ENCODE measurements around the gene LTA4H. TPM values are rescaled to one million over a fixed set of nuclear protein-coding genes. Genes with fewer than 3 reads are reported as not detected.

Gene LTA4H
- total RNA-seq, 1 donor from 2014 or later = 67.6 TPM

GRCh38 chr12:95962222-95962621, 73.2 kb downstream of the LTA4H start:
- FAIRE-seq (no peak), DNase-seq (ENCODE audit: low read depth) (no peak)
- Mint-ChIP-seq H3K36me3 (ENCODE audit: low read depth, unreplicated experiment) (peaks cover 2% of the 10 kb centered on the region), H3K9me3 (ENCODE audit: unreplicated experiment) (no peaks in the 10 kb centered on the region), H3K27me3 (ENCODE audit: low read depth, unreplicated experiment) (peaks cover 5% of the 10 kb centered on the region), H3K27ac (ENCODE audit: unreplicated experiment) (no peak overlapping the region), H3K4me3 (ENCODE audit: unreplicated experiment) (no peak overlapping the region), H3K4me1 (ENCODE audit: low read depth, unreplicated experiment) (no peaks in the 10 kb centered on the region)
- peaks cover 3% of the 10 kb centered on the region for H3K27me3 ChIP-seq (ENCODE audit: insufficient read depth, low read length)
- H3K4me3 ChIP-seq (ENCODE audit: insufficient read depth, low read depth, low read length) = no peak overlapping the region
- H3K4me1 ChIP-seq (ENCODE audit: insufficient read depth, low read length) = no peaks in the 10 kb centered on the region
- no peak overlapping the region for H2AFZ ChIP-seq (ENCODE audit: low read depth, low read length)
- H3K4me2 ChIP-seq (ENCODE audit: low read length) = no peak overlapping the region
- H3K79me2 ChIP-seq (ENCODE audit: insufficient read depth, low read length) = no peaks in the 10 kb centered on the region
- H3K9ac ChIP-seq (ENCODE audit: low read length) = no peak overlapping the region
- H3K9me3 ChIP-seq (ENCODE audit: insufficient read depth, low read depth, low read length) = no peaks in the 10 kb centered on the region
- H3K27ac ChIP-seq (ENCODE audit: low read depth, low read length) = no peak overlapping the region
- no peak for TF ChIP-seq EZH2 (IDR thresholded peaks at IDR 0.05; ENCODE audit: insufficient read depth, low read length)
- TF ChIP-seq, protein P1, sequence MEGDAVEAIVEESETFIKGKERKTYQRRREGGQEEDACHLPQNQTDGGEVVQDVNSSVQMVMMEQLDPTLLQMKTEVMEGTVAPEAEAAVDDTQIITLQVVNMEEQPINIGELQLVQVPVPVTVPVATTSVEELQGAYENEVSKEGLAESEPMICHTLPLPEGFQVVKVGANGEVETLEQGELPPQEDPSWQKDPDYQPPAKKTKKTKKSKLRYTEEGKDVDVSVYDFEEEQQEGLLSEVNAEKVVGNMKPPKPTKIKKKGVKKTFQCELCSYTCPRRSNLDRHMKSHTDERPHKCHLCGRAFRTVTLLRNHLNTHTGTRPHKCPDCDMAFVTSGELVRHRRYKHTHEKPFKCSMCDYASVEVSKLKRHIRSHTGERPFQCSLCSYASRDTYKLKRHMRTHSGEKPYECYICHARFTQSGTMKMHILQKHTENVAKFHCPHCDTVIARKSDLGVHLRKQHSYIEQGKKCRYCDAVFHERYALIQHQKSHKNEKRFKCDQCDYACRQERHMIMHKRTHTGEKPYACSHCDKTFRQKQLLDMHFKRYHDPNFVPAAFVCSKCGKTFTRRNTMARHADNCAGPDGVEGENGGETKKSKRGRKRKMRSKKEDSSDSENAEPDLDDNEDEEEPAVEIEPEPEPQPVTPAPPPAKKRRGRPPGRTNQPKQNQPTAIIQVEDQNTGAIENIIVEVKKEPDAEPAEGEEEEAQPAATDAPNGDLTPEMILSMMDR (IDR thresholded peaks at IDR 0.05; ENCODE audit: insufficient read depth, low read depth, low read length) = no peak
- no peaks in the 10 kb centered on the region for H3K36me3 ChIP-seq (ENCODE audit: insufficient read depth, low read length)
- H4K20me1 ChIP-seq (ENCODE audit: insufficient read depth, low read length) = no peaks in the 10 kb centered on the region

- Mint-ChIP-seq H3K36me3 (ENCODE audit: low read depth, unreplicated experiment) (no peaks in the 10 kb centered on the region), H3K27ac (ENCODE audit: unreplicated experiment) (no peak overlapping the region), H3K4me1 (ENCODE audit: low read depth, unreplicated experiment) (no peaks in the 10 kb centered on the region), H3K9me3 (ENCODE audit: unreplicated experiment) (no peaks in the 10 kb centered on the region), H3K4me3 (ENCODE audit: unreplicated experiment) (no peak overlapping the region), H3K27me3 (ENCODE audit: low read depth, unreplicated experiment) (peaks cover 6% of the 10 kb centered on the region)
- no peak for FAIRE-seq
- Histone ChIP-seq H3K4me3 (ENCODE audit: insufficient read depth, low read depth, low read length) (no peak overlapping the region), H3K79me2 (ENCODE audit: insufficient read depth, low read length) (no peaks in the 10 kb centered on the region), H3K36me3 (ENCODE audit: insufficient read depth, low read length) (no peaks in the 10 kb centered on the region), H3K4me2 (ENCODE audit: low read length) (no peak overlapping the region), H3K9ac (ENCODE audit: low read length) (no peak overlapping the region), H3K27me3 (ENCODE audit: insufficient read depth, low read length) (peaks cover 3% of the 10 kb centered on the region), H4K20me1 (ENCODE audit: insufficient read depth, low read length) (no peaks in the 10 kb centered on the region), H3K9me3 (ENCODE audit: insufficient read depth, low read depth, low read length) (no peaks in the 10 kb centered on the region), H3K4me1 (ENCODE audit: insufficient read depth, low read length) (no peaks in the 10 kb centered on the region), H3K27ac (ENCODE audit: low read depth, low read length) (no peak overlapping the region), H2AFZ (ENCODE audit: low read depth, low read length) (no peak overlapping the region)
- no peak for DNase-seq (ENCODE audit: low read depth)
- TF ChIP-seq, protein P1 (IDR thresholded peaks at IDR 0.05; ENCODE audit: insufficient read depth, low read depth, low read length) = no peak
- TF ChIP-seq EZH2 (IDR thresholded peaks at IDR 0.05; ENCODE audit: insufficient read depth, low read length) = no peak
These were observed 75.1 kb downstream of the LTA4H start for GRCh38 chr12:95960241-95960640.

GRCh38 chr12:95959107-95959506, 76.3 kb downstream of the LTA4H start:
- peaks cover 6% of the 10 kb centered on the region for H3K27me3 Mint-ChIP-seq (ENCODE audit: low read depth, unreplicated experiment)
- Histone ChIP-seq H3K27me3 (ENCODE audit: insufficient read depth, low read length) (peaks cover 6% of the 10 kb centered on the region), H2AFZ (ENCODE audit: low read depth, low read length) (no peak overlapping the region), H3K9ac (ENCODE audit: low read length) (no peak overlapping the region), H3K4me3 (ENCODE audit: insufficient read depth, low read depth, low read length) (no peak overlapping the region), H3K4me1 (ENCODE audit: insufficient read depth, low read length) (no peaks in the 10 kb centered on the region), H3K27ac (ENCODE audit: low read depth, low read length) (no peak overlapping the region), H3K36me3 (ENCODE audit: insufficient read depth, low read length) (no peaks in the 10 kb centered on the region), H4K20me1 (ENCODE audit: insufficient read depth, low read length) (no peaks in the 10 kb centered on the region), H3K4me2 (ENCODE audit: low read length) (no peak overlapping the region), H3K79me2 (ENCODE audit: insufficient read depth, low read length) (no peaks in the 10 kb centered on the region), H3K9me3 (ENCODE audit: insufficient read depth, low read depth, low read length) (no peaks in the 10 kb centered on the region)
- no peaks in the 10 kb centered on the region for H3K36me3 Mint-ChIP-seq (ENCODE audit: low read depth, unreplicated experiment)
- H3K27ac Mint-ChIP-seq (ENCODE audit: unreplicated experiment) = no peak overlapping the region
- TF ChIP-seq, protein P1 (IDR thresholded peaks at IDR 0.05; ENCODE audit: insufficient read depth, low read depth, low read length) = peak; percentile 13
- TF ChIP-seq EZH2 (IDR thresholded peaks at IDR 0.05; ENCODE audit: insufficient read depth, low read length) = no peak
- H3K9me3 Mint-ChIP-seq (ENCODE audit: unreplicated experiment) = no peaks in the 10 kb centered on the region
- no peaks in the 10 kb centered on the region for H3K4me1 Mint-ChIP-seq (ENCODE audit: low read depth, unreplicated experiment)
- no peak for FAIRE-seq
- no peak overlapping the region for H3K4me3 Mint-ChIP-seq (ENCODE audit: unreplicated experiment)
- no peak for DNase-seq (ENCODE audit: low read depth)

All from astrocyte (in vitro differentiated cells and primary cell).